HG02884 (cell line): ENCODE data around the gene DIS3L2.
"Not testable (repeated sequence)": the region's sequence is repeated elsewhere in the genome, so short reads cannot be mapped to it uniquely, and the experiment has no call there.

ENCODE experiments used
- ATAC-seq: cut with Tn5 transposase; IDR thresholded peaks from one replicate; pipeline ENCODE4 v1.9.1; 2021; ENCODE audit warnings: mild to moderate bottlenecking, moderate library complexity; ENCODE audit not compliant: unreplicated experiment

DIS3L2 gene

GRCh38 chr2:232328516-232329460 lies 367.3 kb downstream of the DIS3L2 start:
- no peak for ATAC-seq

GRCh38 chr2:232329716-232330067 lies 368.2 kb downstream of the DIS3L2 start:
- no peak for ATAC-seq

- ATAC-seq: no peak
These were observed 368.8 kb downstream of the DIS3L2 start for GRCh38 chr2:232330068-232330999.

- ATAC-seq: not testable (repeated sequence)
These were observed 369.5 kb downstream of the DIS3L2 start for GRCh38 chr2:232331061-232331460.

GRCh38 chr2:232331641-232332040 lies 370.1 kb downstream of the DIS3L2 start:
- not testable (repeated sequence) for ATAC-seq

- ATAC-seq: not testable (repeated sequence)
These were observed 370.9 kb downstream of the DIS3L2 start for GRCh38 chr2:232332244-232332939.

- no peak for ATAC-seq
These were observed 371.4 kb downstream of the DIS3L2 start for GRCh38 chr2:232332940-232333259.

- ATAC-seq: no peak
These were observed 372.0 kb downstream of the DIS3L2 start for GRCh38 chr2:232333361-232334135.

- ATAC-seq: not testable (repeated sequence)
These were observed 372.8 kb downstream of the DIS3L2 start for GRCh38 chr2:232334136-232334884.

- not testable (repeated sequence) for ATAC-seq
These were observed 373.3 kb downstream of the DIS3L2 start for GRCh38 chr2:232334885-232335205.

GRCh38 chr2:232335206-232335858 lies 373.8 kb downstream of the DIS3L2 start:
- not testable (repeated sequence) for ATAC-seq

- ATAC-seq: no peak
These were observed 374.3 kb downstream of the DIS3L2 start for GRCh38 chr2:232335859-232336215.

- no peak for ATAC-seq
These were observed 374.8 kb downstream of the DIS3L2 start for GRCh38 chr2:232336241-232336736.

- ATAC-seq: no peak
These were observed 375.6 kb downstream of the DIS3L2 start for GRCh38 chr2:232336981-232337720.

- ATAC-seq: not testable (repeated sequence)
These were observed 376.7 kb downstream of the DIS3L2 start for GRCh38 chr2:232338094-232338758.

GRCh38 chr2:232338759-232339106 lies 377.2 kb downstream of the DIS3L2 start:
- ATAC-seq: no peak

- ATAC-seq: no peak
These were observed 377.9 kb downstream of the DIS3L2 start for GRCh38 chr2:232339121-232340081.
